HepG2 (cell line): ENCODE results near the gene CCDC88C. TPM values are rescaled to one million over a fixed set of nuclear protein-coding genes. Genes with fewer than 3 reads are reported as not detected.

ENCODE experiments used
- NCOA5 ChIP-seq: sonication (generic); formaldehyde crosslinking; IDR thresholded peaks from 2 replicates; pipeline ENCODE4 v1.4.0; 2020; ENCODE audit warnings: missing genetic modification reagents
- SNRNP70 ChIP-seq: fragments of 200-400 bp; formaldehyde crosslinking; IDR thresholded peaks from 2 replicates; pipeline ENCODE4 v1.6.1; 2017; ENCODE audit warnings: mild to moderate bottlenecking, low read depth, low read length, moderate library complexity
- polyA plus RNA-seq, 8 experiments: library from polyadenylated mRNA; depleted of rRNA in 3 of 8; stranded (reverse) in 7 of 8; unstranded in 1 of 8; fragments of >200 nt; fragmentation: Illumina TruSeq in 4 of 8; extraction: Trizol in 4 of 8; gene quantifications; 2 replicates each; pipeline versions ENCODE4 v1.2.1 to v1.2.3, GENCODE V29; 2011 to 2016; ENCODE audit warnings: low read depth in 4 of 8, missing spikeins in 1 of 8, mixed read lengths in 1 of 8; ENCODE audit not compliant: insufficient read depth in 1 of 8
- total RNA-seq, 5 experiments: library from RNA; depleted of rRNA; stranded (reverse); fragments of >200 nt; fragmentation: Illumina TruSeq; extraction: Trizol; gene quantifications; 2 replicates each; pipeline ENCODE4 v1.2.3, GENCODE V29; 2016; ENCODE audit warnings: low read depth in 1 of 5
- TF ChIP-seq, protein P1 (sequence below): sonication (generic); formaldehyde crosslinking; IDR thresholded peaks from 2 replicates; pipeline ENCODE4 v1.4.0; 2020; ENCODE audit warnings: mild to moderate bottlenecking, missing genetic modification reagents

CCDC88C gene
- total and polyA plus RNA-seq, 2 of the 13 experiments (the other 11 are each of a cell fraction or from before 2014, with no cell fraction given) = 3.6 to 11.7 TPM

DNA sequence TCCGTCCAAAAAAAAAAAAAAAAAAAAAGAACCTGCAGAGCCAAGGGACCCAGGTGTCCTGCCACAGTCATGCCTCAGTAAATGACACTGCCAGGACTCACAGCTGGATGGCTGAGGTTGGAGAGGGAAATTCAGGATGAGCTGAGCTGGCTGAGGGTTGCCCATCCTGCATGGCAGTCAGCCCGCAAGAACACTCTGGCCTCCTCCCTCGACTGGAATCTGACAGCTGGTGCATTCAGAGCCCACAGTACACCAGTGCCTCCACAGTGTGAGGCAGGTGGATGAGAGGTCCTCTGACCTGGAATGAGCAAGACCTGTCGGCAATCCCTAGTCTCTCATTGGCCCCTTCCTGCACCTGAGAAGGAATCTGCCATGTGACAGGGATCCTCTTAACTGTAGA lies 98.7 kb downstream of the CCDC88C start (continued):
- TF ChIP-seq, protein P1, sequence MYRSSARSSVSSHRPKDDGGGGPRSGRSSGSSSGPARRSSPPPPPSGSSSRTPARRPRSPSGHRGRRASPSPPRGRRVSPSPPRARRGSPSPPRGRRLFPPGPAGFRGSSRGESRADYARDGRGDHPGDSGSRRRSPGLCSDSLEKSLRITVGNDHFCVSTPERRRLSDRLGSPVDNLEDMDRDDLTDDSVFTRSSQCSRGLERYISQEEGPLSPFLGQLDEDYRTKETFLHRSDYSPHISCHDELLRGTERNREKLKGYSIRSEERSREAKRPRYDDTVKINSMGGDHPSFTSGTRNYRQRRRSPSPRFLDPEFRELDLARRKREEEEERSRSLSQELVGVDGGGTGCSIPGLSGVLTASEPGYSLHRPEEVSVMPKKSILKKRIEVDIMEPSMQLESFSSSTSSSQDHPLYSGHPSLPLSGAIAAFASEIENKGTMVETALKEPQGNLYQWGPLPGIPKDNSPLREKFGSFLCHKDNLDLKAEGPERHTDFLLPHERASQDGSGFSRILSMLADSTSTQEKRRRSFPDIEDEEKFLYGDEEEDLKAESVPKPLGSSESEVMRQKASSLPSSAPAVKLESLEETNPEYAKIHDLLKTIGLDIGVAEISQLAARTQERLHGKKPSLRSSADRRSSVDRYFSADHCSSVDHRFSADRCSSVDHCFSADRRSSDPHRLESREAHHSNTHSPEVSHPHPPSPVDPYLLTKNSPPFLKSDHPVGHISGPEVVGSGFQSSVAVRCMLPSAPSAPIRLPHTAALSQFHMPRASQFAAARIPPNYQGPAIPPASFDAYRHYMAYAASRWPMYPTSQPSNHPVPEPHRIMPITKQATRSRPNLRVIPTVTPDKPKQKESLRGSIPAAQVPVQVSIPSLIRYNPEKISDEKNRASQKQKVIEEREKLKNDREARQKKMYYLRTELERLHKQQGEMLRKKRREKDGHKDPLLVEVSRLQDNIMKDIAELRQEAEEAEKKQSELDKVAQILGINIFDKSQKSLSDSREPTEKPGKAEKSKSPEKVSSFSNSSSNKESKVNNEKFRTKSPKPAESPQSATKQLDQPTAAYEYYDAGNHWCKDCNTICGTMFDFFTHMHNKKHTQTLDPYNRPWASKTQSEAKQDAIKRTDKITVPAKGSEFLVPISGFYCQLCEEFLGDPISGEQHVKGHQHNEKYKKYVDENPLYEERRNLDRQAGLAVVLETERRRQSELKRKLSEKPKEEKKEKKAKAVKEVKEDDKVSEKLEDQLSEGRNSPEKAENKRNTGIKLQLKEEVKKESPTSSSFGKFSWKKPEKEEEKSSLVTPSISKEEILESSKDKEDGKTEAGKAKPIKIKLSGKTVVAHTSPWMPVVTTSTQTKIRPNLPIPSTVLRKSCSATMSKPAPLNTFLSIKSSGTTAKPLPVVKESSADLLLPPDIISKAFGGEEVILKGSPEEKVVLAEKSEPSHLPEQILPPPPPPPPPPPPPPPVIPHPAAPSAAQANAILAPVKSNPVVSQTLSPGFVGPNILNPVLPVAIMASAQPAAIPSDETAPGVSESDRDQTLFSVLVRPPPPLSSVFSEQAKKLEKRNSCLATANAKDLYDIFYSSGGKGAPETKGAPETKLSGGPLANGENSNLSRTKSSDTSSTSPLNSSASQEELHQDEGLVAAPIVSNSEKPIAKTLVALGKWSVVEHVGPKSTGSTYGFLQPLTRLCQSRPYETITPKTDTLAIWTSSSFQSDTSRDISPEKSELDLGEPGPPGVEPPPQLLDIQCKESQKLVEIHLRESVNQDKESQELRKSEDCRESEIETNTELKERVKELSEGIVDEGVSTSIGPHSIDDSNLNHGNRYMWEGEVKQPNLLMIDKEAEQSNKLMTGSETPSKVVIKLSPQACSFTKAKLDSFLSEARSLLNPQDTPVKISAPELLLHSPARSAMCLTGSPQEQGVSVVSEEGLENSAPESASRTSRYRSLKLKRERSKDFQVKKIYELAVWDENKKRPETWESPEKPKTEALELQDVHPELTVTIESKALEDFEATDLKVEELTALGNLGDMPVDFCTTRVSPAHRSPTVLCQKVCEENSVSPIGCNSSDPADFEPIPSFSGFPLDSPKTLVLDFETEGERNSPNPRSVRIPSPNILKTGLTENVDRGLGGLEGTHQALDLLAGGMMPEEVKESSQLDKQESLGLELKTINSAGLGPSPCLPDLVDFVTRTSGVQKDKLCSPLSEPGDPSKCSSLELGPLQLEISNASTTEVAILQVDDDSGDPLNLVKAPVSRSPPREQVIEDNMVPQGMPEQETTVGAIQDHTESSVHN (CRISPR knock-in tag) = no peak
- TF ChIP-seq NCOA5 (CRISPR knock-in tag) = no peak
- TF ChIP-seq SNRNP70 = no peak
